Activated CD8-positive, alpha-beta T cell treated with anti-CD3 and anti-CD28 coated beads, Interleukin-2, amount 10 ng/mL, durations not matched to agents 7 days and 5 days (primary cell): Measurements from ENCODE around the gene GAGE10. TPM values are rescaled to one million over a fixed set of nuclear protein-coding genes. Genes with fewer than 3 reads are reported as not detected.

ENCODE experiments used
- ATAC-seq: fragments of 150-1000 bp; cut with Tn5 transposase; one replicate; pipeline ENCODE4 v1.10.0; 2021; ENCODE audit warnings: moderate library complexity
- CTCF ChIA-PET: fragments of 350-600 bp; sonication (Branson Sonifier 250); formaldehyde crosslinking; loops from one replicate; lab custom pipeline; 2021; ENCODE audit warnings: antibody characterized with exemption; lab: Charles Lee
- POLR2A ChIA-PET: fragments of 350-600 bp; sonication (Branson Sonifier 250); formaldehyde crosslinking; loops from one replicate; lab custom pipeline; 2021; ENCODE audit warnings: antibody characterized with exemption; lab: Charles Lee
- DNase-seq: peaks from one replicate; pipeline ENCODE4 v3.0.0-alpha.2; 2020
- H3K27ac Mint-ChIP-seq: one replicate; pipeline ENCODE4 v1.8.0; 2021; ENCODE audit warnings: mild to moderate bottlenecking, mixed read lengths
- H3K27me3 Mint-ChIP-seq: one replicate; pipeline ENCODE4 v1.8.0; 2021; ENCODE audit warnings: low read depth, mixed read lengths
- H3K36me3 Mint-ChIP-seq: one replicate; pipeline ENCODE4 v1.8.0; 2021; ENCODE audit warnings: low read depth, mixed read lengths
- H3K4me1 Mint-ChIP-seq: one replicate; pipeline ENCODE4 v1.8.0; 2021; ENCODE audit warnings: low read depth, mixed read lengths
- H3K4me3 Mint-ChIP-seq: one replicate; pipeline ENCODE4 v1.8.0; 2021; ENCODE audit warnings: mild to moderate bottlenecking, mixed read lengths
- H3K9me3 Mint-ChIP-seq: one replicate; pipeline ENCODE4 v1.8.0; 2022; ENCODE audit warnings: mixed read lengths; ENCODE audit not compliant: insufficient read depth
- total RNA-seq, 2 experiments: library from RNA; stranded (reverse); gene quantifications; one replicate each; pipeline ENCODE4 v1.2.3, GENCODE V29; 2021

The GAGE10 gene, protein sequence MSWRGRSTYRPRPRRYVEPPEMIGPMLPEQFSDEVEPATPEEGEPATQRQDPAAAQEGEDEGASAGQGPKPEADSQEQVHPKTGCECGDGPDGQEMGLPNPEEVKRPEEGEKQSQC
- total RNA-seq: not detected

DNA sequence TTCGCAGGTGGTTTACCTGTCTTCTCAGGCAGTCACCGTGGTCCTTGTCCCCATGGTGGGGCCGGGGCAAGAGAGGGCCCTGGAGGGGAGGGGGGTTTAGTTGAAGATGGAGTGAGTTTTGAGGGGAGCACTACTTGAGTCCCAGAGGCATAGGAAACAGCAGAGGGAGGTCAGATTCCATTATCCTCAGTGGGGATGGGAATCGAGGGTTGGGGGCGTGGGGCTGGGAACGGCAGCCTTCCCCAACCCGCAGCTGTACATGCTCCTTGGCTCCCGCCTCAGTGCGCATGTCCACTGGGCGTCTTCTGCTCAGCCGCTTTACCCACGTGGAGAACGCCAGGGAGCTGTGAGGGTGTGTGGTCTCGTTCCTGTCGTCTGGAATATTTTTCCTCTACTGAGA is at the start of gene GAGE10:
Gene GAGE10, plus strand, starts transcription at position 301 of the 400 bp plus-strand sequence. CDS start 1,214 bp downstream, outside the sequence.
- Mint-ChIP-seq H3K4me3 (no peak within 1 kb of the TSS), H3K27ac (no peak within 1 kb of the TSS), H3K9me3 (no peaks in the 10 kb centered on the region), H3K4me1 (peaks cover 2% of the 10 kb centered on the region), H3K36me3 (no peaks in the 10 kb centered on the region), H3K27me3 (no peaks in the 10 kb centered on the region)
- ChIA-PET POLR2A (no interaction called here), CTCF (no interaction called here)
- no peak for DNase-seq
- no peak for ATAC-seq

DNA sequence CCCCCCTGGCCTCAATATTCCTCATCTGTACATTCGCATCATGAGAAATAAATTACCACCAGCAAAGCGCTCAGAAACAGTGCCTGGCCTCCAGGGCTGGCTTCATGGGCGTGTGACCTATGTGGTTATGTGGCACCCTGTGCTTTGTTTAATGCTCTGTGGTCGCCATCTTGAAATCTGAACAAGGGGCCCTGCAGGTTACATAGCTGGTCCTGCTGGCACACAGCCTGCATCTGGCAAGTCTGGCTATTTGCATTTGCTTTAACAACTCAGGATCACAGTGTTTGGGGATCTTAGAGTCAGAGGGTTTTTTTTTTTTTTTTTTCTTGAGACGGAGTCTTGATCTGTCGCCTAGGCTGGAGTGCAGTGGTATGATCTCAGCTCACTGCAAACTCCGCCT is 48.8 kb upstream of the GAGE10 start:
- ChIA-PET POLR2A (no interaction called here), CTCF (no interaction called here)
- Mint-ChIP-seq H3K9me3 (no peaks in the 10 kb centered on the region), H3K4me3 (no peak overlapping the region), H3K27me3 (no peaks in the 10 kb centered on the region), H3K4me1 (peaks cover 31% of the 10 kb centered on the region), H3K27ac (no peak overlapping the region), H3K36me3 (peaks cover 18% of the 10 kb centered on the region)
- ATAC-seq (no peak), DNase-seq (no peak)

DNA sequence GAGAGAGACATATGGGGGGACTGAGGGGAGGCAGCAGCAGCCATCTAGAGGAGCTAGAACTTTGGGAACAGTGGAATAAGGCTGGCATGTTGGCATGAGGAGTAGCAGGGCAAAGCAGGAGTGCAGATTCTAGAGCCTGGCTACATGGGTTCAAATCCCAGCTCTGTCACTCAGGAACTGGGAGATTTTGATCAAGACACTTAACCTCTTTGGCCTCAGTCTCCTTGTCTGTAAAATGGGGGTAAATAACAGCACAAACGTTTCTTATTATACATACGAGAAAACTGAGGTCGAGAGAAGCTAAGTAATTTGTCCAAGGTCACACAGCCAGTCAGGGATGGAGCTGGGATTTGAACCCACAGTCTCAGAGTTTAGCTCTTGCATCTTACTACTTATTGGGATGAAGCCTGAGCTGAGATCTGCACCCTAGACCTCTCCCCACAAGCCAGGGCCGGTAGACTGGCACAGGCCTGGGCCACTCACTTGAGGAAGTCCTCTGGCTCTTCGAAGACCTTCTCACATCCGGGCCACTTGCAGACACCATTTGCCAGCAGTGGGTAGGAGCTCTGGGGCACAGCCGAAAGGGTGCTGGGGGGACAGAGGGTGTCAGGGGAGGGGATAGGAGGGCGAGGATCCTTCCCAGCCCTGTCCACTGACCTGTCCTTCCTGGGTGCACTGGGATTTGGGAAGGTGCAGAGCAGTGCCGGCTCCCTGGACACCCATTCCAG is 47.0 kb upstream of the GAGE10 start:
- ChIA-PET CTCF (interaction anchor here (1.1 kb wide), 1 partner anchor 63 kb away, joined by 3 read pairs; no protein-coding TSS in a partner anchor), POLR2A (interaction anchor here (1.9 kb wide), 1 partner anchor 12 kb away, joined by 7 read pairs; no protein-coding TSS in a partner anchor)
- H3K27ac Mint-ChIP-seq: peak overlapping the region; percentile 25
- no peak overlapping the region for H3K4me3 Mint-ChIP-seq
- ATAC-seq: no peak
- H3K27me3 Mint-ChIP-seq: no peaks in the 10 kb centered on the region
- H3K9me3 Mint-ChIP-seq: no peaks in the 10 kb centered on the region
- no peak for DNase-seq
- peaks cover 24% of the 10 kb centered on the region for H3K4me1 Mint-ChIP-seq
- peaks cover 9% of the 10 kb centered on the region for H3K36me3 Mint-ChIP-seq

- DNase-seq (no peak), ATAC-seq (no peak)
- ChIA-PET POLR2A (interaction anchor here (1.9 kb wide), 1 partner anchor 11 kb away, joined by 7 read pairs; no protein-coding TSS in a partner anchor), CTCF (interaction anchor here (1.1 kb wide), 1 partner anchor 64 kb away, joined by 3 read pairs; no protein-coding TSS in a partner anchor)
- H3K4me1 Mint-ChIP-seq: peaks cover 28% of the 10 kb centered on the region
- H3K36me3 Mint-ChIP-seq: peaks cover 11% of the 10 kb centered on the region
- H3K27me3 Mint-ChIP-seq: no peaks in the 10 kb centered on the region
- no peak overlapping the region for H3K4me3 Mint-ChIP-seq
- H3K9me3 Mint-ChIP-seq: no peaks in the 10 kb centered on the region
- peak overlapping the region; percentile 39 for H3K27ac Mint-ChIP-seq
Observed at GRCh38 chrX:49257074-49257790, 46.2 kb upstream of the GAGE10 start.

DNA sequence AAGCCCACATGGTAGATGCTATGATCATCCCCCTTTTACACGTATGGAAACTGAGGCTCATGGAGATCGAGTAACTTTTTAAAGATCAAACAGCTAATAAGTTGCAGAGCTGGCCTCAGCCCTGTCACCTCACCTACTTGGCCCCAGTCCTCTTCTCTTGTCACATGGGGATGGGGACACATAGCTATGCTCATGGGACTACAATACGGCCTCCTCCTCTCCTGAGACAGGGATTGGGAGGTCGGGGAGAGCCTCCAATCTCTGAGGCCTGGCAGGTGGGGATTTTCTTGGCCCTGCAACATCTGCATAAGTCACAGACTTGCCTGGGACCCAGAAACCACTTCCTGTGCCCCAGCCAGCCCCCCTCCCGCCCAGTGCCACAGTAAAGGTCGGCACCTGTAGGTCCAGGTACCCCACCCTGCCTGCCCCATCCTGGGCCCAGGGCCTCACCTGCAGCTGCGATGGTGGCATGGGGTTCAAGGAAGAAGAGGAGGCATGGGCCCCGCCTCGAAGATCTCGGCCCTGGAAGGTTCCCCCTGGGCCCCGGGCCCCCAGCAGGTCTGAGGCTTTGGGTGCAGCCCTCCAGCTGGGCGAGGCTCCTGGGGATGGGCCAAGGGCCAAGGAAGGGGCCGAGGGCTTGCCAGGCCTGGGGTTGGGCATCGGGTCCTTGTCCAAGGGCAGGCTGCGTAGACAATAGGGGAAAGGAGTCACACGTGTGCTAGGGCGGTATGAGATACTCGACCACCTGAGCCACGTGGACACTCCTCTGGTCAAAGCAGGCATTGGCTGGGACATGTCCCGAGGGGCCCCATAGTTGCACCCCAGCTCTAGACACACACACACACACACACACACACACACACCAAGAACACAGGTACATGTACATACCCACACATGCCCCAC is 45.3 kb upstream of the GAGE10 start:
- no peak overlapping the region for H3K4me3 Mint-ChIP-seq
- DNase-seq (no peak), ATAC-seq (peak; percentile 43)
- H3K27me3 Mint-ChIP-seq: no peaks in the 10 kb centered on the region
- H3K9me3 Mint-ChIP-seq: no peaks in the 10 kb centered on the region
- H3K4me1 Mint-ChIP-seq: peaks cover 35% of the 10 kb centered on the region
- peak overlapping the region; percentile 39 for H3K27ac Mint-ChIP-seq
- POLR2A ChIA-PET: interaction anchor here (1.7 to 1.9 kb wide), 2 partner anchors 10 to 11 kb away, joined by 7 to 10 read pairs; no protein-coding TSS in a partner anchor
- peaks cover 6% of the 10 kb centered on the region for H3K36me3 Mint-ChIP-seq
- CTCF ChIA-PET: no interaction called here

DNA sequence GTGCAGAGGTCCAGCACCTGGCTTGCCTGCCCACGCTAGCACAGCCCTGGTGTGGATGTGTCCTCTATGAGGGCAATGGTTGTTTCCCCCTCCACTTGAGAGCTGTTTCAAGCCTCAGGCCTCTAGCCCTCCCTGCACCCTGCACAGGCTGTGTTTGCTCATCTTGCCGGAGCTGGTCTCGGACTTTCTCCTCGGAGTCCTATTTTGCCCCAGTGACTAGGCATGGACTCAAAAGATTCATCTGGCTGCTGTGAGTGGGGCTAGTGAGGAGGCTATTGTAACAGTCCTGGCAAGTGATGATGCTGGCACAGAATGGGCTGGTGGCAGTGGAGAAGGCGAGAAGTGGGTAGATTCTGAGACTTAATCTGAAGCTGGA is 44.7 kb upstream of the GAGE10 start:
- DNase-seq (no peak), ATAC-seq (no peak)
- H3K36me3 Mint-ChIP-seq: peaks cover 6% of the 10 kb centered on the region
- ChIA-PET CTCF (no interaction called here), POLR2A (interaction anchor here (0.6 to 1.7 kb wide), 2 partner anchors 10 to 14 kb away, joined by 3 to 10 read pairs; no protein-coding TSS in a partner anchor)
- peaks cover 36% of the 10 kb centered on the region for H3K4me1 Mint-ChIP-seq
- peak overlapping the region; percentile 50 for H3K27ac Mint-ChIP-seq
- no peaks in the 10 kb centered on the region for H3K27me3 Mint-ChIP-seq
- no peaks in the 10 kb centered on the region for H3K9me3 Mint-ChIP-seq
- H3K4me3 Mint-ChIP-seq: no peak overlapping the region

DNA sequence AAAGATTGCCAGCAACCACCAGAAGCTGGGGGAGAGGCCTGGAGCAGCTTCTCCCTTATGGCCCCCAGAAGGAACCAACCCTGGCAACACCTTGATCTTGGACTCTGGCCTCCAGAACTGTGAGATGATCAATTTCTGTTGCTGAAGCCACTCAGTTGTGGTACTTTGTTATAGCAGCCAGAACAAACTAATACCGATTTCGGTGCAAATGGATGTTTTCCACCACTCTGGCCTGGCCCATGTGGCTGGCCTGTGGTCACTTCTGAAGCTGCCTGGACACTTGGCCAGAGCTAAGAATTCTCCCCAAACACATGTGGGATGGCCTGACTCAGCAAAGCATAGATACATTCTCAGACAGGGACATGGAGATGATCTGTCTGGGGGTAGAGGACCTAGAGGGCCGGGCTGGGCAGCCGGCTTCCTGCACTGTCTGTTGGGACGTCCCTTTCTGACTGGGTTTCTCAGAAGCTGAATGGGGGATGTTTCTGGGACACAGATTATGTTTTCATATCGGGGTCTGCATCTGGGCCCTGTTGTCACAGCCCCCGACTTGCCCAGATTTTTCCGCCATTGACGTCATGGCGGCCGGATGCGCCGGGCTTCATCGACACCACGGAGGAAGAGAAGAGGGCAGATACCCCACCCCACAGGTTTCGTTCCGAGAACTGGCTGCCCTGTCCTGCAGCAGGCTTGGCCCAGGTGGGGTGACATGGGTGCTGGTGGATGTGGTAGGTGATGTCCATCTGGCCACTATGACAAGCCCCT is 43.0 kb upstream of the GAGE10 start:
- Mint-ChIP-seq H3K4me3 (no peak overlapping the region), H3K27me3 (no peaks in the 10 kb centered on the region), H3K36me3 (peaks cover 6% of the 10 kb centered on the region), H3K4me1 (peaks cover 50% of the 10 kb centered on the region), H3K9me3 (no peaks in the 10 kb centered on the region), H3K27ac (no peak overlapping the region)
- DNase-seq: no peak
- ChIA-PET CTCF (no interaction called here), POLR2A (interaction anchor here (1.7 kb wide), 1 partner anchor 8 kb away, joined by 10 read pairs; no protein-coding TSS in a partner anchor)
- no peak for ATAC-seq

- Mint-ChIP-seq H3K4me3 (peak overlapping the region; percentile 73), H3K4me1 (peaks cover 51% of the 10 kb centered on the region), H3K27me3 (no peaks in the 10 kb centered on the region), H3K36me3 (peaks cover 6% of the 10 kb centered on the region), H3K9me3 (no peaks in the 10 kb centered on the region), H3K27ac (no peak overlapping the region)
- no peak for DNase-seq
- ChIA-PET CTCF (interaction anchor here (1.2 kb wide), 1 partner anchor 72 kb away, joined by 3 read pairs; no protein-coding TSS in a partner anchor), POLR2A (interaction anchor here (1.0 kb wide), 1 partner anchor 11 kb away, joined by 4 read pairs; no protein-coding TSS in a partner anchor)
- ATAC-seq: no peak
Observed at GRCh38 chrX:49262603-49263002, 40.8 kb upstream of the GAGE10 start.

- ATAC-seq: no peak
- peak overlapping the region; percentile 73 for H3K4me3 Mint-ChIP-seq
- CTCF ChIA-PET: interaction anchor here (1.2 kb wide), 1 partner anchor 73 kb away, joined by 3 read pairs; no protein-coding TSS in a partner anchor
Observed at GRCh38 chrX:49263631-49264030, 39.8 kb upstream of the GAGE10 start.

DNA sequence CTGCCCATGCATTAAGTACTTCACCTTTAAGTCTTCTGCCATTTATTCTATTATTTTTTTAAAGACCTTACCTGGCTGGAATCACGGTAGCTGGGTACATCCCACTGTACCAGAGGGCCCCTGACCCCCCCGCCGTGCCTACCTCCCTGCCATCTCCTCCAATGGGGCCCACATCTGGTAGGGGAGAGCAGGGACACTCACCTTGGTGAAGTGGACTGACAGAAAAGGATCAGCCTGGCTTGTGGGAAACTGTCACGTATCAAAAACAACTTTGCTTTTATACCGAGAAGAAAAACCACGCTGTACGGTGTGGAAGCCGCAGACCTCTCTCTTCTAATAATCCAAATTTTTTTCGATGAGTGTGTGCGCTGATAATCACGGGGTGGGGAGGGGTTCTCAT is 39.0 kb upstream of the GAGE10 start, which contains the start of gene FOXP3:
Gene FOXP3, minus strand, starts transcription at position 251 of the 400 bp plus-strand sequence. CDS start 6,205 bp downstream, outside the sequence.
- H3K27ac Mint-ChIP-seq: peak within 1 kb of the TSS; percentile 68
- DNase-seq (no peak), ATAC-seq (no peak)
- peak within 1 kb of the TSS; percentile 73 for H3K4me3 Mint-ChIP-seq
- CTCF ChIA-PET: no interaction called here
- H3K27me3 Mint-ChIP-seq: no peaks in the 10 kb centered on the region
- H3K9me3 Mint-ChIP-seq: no peaks in the 10 kb centered on the region
- H3K4me1 Mint-ChIP-seq: peaks cover 47% of the 10 kb centered on the region
- peaks cover 3% of the 10 kb centered on the region for H3K36me3 Mint-ChIP-seq
- POLR2A ChIA-PET: interaction anchor here (0.6 kb wide), 1 partner anchor 8 kb away, joined by 3 read pairs; no protein-coding TSS in a partner anchor

More at GRCh38 chrX:49263631-49264030, 39.8 kb upstream of the GAGE10 start:
- H3K36me3 Mint-ChIP-seq: peaks cover 6% of the 10 kb centered on the region
- no peak for DNase-seq
- POLR2A ChIA-PET: interaction anchor here (0.6 to 1.0 kb wide), 4 partner anchors 9 to 90 kb away, joined by 3 to 4 read pairs (median 3); no protein-coding TSS in a partner anchor
- peak overlapping the region; percentile 61 for H3K27ac Mint-ChIP-seq
- no peaks in the 10 kb centered on the region for H3K9me3 Mint-ChIP-seq
- no peaks in the 10 kb centered on the region for H3K27me3 Mint-ChIP-seq
- H3K4me1 Mint-ChIP-seq: peaks cover 52% of the 10 kb centered on the region
